NCI-H2081 (cell line): Measurements from ENCODE around the gene PHF5A.

Experiments used
- DNase-seq, 2 experiments: peaks; one replicate each; lab custom pipeline; 2025; lab: John Stamatoyannopoulos, UW

PHF5A gene

DNA sequence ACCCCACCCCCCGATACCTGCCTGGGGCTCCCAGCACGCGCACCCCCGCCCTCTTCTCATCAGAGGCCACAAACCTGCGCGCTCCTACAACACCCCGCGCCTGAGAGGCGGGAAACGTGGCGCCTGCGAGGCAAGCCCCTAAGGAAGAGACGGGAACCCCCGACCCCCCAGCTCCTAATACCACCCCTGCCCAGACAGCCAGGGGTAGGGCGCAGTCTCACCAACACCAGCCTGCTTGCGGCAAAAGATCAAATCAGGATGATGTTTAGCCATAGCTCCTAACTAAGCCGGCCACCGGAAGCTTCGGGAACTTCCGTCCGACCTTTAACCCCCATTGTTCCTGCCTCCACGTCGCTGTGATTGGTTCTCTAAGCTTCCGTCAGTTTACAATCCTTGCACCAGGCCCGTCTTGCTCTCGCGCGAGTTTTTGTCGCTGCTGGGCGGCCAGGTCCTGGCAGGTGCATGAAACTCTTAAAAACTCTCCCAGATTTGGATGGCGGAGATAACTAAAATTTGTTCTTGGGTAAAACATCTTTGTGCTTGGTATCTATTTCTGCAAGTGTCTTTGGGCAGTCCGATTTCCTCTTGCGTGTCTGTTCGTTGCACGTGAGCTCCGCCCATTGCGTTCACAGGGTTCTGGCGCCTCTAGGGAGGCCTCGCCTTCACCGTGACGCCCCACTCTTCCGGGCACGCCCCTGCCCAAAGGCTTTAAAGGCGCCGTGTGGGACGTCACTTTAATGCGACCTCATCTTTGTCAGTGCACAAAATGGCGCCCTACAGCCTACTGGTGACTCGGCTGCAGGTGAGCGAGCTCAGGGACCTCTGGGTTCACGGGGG lies at the start of gene PHF5A, which contains the start of gene ACO2:
TSS of gene PHF5A (minus strand) at position 312 of the 837 bp plus-strand sequence. CDS start at position 273, 39 bp downstream.
TSS of gene ACO2 (plus strand) at position 737 of the 837 bp plus-strand sequence. CDS start at position 767, 30 bp downstream.
- DNase-seq = peak; percentile 91 to 95

DNA sequence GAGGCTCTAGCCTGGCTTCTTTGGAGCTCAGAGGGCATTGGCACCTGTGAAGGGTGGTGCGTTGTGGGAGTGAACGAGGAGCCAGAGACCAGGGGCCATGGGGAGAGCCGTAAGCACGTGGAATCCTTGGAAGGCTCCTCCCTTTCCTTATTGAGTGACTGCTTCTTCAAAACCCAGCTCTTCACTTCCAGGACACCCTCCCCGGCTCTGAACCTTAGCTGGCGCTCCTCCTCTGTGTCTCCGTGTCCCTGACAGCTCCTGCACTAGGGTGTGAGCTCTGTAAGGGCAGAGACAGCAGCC lies 49.5 kb upstream of the PHF5A start:
- DNase-seq = no peak

DNA sequence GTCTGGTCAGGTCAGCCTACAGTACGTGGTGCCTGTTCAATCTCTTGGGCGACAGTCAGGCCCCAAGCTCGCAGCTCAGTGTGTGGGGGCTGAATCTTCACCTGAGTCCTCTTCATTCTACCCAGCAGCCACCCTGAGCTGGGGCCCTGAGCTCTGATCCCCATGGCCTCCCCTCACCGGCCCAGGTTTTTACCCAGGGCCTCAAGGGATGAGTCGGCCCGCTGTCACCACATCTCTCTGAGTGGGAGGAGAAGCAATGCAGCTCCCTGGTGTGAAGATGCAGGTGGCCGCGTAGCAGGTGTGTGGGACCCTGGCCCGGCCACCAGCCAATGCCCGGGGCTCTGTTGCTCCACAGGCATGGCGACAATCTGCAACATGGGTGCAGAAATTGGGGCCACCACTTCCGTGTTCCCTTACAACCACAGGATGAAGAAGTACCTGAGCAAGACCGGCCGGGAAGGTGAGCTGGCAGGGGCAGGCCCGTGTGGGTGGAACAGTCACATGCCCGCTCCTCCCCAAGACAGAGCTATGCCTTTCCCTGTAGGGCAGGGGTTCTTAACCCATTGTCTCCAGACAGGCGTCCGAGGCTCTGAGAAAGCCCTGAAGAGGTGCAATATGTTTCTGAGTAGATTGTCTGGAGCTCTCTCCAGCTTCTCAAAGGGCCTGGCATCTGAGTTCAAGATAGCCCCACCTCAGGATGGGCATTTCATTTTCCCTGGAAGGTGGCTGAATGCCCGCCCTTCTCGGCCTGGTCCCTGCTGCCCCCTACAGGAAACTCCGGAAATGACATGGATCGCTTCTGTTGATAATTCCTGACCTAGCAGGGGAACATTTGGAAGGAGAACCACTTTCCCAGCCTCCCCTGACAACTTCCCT lies 48.9 kb upstream of the PHF5A start:
- peak in 1 of 2 experiments; percentile 42 for DNase-seq

- DNase-seq = no peak
These were observed 48.0 kb upstream of the PHF5A start for GRCh38 chr22:41516462-41516861.

GRCh38 chr22:41513391-41513790 lies 44.9 kb upstream of the PHF5A start:
- no peak for DNase-seq

DNA sequence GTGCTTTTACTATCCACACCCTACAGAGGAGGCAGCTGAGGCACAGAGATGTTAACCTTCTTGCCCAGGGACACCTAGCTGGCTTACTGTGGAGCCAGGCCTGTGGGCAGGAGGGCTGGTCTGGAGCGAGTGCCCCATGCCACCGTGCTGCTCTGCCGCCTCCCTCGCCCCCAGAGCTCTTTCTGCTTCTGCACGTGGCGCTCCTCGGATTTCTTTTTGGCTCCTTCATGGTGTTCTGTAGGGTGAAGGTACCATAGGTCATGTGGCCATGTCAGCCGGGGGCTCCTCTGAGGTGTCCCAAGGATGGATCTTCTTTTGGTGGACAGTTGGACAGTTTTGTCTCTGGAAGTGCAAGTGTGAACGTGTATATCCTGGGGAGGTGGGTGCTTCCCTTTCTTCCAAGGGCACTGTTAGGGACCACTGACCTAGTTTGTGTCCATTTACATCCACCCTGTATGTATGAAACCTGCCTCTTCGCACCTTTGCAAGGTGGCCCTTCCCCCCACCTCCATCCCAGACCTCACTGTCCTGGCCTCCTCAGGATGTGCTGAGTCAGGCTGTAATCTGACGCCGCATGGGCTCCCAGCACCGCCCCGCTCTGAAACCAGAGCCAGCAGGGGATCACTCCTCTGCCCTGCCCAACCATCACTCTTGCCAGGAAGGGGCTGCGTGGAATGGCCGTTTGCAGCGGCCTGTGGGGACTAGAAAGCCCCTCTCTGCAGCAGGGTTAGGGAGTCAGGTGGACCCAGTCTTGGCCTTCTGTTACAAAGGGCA lies 44.1 kb upstream of the PHF5A start:
- DNase-seq = no peak

GRCh38 chr22:41511521-41511968 lies 43.1 kb upstream of the PHF5A start:
- no peak for DNase-seq

- no peak for DNase-seq
These were observed 40.3 kb upstream of the PHF5A start for GRCh38 chr22:41508770-41509170.

DNA sequence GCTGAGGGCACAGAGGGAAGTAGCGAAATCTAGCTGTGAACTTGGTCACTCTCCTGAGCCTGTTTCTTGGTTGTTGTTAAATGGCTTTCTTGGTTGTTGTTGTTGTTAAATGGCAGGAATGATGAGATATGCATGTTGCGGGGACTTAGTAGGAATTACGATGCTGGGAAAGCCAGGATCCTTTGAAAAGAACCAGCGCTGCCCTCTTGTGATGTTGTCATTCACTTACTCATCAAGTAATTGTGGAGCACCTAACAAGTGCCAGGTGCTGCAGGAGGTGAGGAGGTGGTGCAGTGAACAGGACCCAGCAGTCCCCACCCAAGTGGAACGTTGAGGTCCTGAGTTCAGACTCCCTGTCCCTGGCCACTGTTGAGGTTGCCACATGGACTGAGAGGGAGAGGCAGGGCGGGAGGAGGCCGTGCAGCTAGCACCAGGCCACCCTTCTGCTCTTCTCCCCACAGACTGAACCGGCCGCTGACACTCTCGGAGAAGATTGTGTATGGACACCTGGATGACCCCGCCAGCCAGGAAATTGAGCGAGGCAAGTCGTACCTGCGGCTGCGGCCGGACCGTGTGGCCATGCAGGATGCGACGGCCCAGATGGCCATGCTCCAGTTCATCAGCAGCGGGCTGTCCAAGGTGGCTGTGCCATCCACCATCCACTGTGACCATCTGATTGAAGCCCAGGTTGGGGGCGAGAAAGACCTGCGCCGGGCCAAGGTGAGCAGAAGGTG lies 39.0 kb upstream of the PHF5A start:
- DNase-seq = no peak

DNA sequence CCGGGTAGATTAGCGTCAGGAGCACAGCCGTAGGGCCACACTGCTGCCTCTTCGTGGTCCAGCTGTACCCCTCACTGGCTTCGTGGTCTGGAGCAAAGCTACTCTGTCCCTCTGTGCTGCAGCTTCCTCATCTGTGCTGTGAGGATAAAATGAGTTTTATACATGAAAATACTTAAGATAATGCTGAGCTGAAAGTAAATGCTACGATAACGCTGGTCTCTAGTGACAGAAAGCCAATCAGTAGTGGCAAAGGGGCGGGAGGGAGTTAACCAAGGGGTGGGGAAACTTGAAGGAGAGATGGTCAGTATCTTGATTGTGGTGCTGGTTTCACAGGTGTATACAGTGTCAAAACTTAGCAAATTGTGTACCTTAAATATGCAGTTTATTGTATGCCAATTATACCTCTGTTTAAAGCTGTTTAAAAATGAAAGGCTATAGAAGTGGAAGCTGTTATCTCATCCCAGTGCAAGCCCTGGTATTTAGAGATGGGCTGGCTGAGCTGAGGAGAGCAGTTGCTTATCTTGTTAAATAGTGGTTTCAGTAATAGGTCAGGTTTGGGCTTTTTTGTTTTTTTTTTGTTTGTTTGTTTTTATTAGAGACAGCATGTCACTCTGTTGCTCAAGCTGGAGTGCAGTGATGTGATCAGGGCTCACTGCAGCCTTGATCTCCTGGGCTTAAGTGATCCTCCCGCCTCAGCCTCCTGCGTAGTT lies 37.2 kb upstream of the PHF5A start:
- no peak for DNase-seq

GRCh38 chr22:41504816-41505215 lies 36.3 kb upstream of the PHF5A start:
- DNase-seq = no peak

- DNase-seq = no peak
These were observed 35.9 kb upstream of the PHF5A start for GRCh38 chr22:41504397-41504796.

DNA sequence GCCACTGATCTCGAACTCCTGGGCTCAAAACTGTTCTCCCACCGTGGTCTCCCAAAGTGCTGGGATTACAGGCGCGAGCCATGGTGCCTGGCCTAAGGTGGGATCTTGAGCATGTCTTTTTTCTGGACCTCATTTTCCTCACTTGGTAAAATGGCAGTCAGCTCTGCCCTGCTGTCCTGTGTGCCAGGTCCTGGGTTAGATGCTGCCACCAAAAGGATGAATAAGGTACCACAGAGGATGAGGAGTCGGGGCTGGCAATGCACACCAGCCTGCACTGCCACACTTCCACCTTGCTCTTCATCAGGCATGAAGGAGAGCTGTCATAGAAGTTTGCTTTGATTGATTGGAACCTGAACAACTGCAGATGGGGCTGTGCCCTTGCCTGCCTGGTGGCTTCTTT lies 32.7 kb upstream of the PHF5A start:
- no peak for DNase-seq

- no peak for DNase-seq
These were observed 31.8 kb upstream of the PHF5A start for GRCh38 chr22:41500303-41500702.

DNA sequence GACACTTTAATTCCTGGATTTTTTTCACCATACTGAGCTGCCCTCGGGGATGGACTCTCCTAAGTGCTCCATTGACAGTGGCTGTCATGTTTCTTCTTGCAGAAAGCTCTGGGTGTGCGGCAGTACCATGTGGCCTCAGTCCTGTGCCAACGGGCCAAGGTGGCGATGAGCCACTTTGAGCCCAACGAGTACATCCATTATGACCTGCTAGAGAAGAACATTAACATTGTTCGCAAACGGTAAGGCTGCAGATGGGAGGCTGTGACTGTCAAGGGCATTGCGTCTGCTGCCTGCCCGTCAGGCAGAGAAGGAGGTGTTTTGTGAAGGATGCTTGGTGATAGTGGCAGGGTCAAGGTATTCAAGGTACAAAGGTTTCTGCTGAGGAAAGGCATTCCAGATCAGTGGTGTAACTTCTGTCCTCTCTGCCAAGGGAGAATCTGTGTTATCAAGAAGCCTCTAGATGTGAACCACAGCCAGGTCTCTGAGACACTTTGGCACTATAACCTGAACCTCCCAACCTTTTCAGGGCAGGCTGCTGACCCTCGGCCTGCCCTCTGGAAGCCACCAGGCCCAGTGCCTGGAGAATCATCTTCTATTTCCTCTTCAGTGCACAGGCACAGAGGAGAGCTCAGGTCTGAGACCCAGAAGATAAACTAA lies 31.3 kb upstream of the PHF5A start:
- DNase-seq = no peak

- DNase-seq = no peak
These were observed 29.9 kb upstream of the PHF5A start for GRCh38 chr22:41498303-41498835.

DNA sequence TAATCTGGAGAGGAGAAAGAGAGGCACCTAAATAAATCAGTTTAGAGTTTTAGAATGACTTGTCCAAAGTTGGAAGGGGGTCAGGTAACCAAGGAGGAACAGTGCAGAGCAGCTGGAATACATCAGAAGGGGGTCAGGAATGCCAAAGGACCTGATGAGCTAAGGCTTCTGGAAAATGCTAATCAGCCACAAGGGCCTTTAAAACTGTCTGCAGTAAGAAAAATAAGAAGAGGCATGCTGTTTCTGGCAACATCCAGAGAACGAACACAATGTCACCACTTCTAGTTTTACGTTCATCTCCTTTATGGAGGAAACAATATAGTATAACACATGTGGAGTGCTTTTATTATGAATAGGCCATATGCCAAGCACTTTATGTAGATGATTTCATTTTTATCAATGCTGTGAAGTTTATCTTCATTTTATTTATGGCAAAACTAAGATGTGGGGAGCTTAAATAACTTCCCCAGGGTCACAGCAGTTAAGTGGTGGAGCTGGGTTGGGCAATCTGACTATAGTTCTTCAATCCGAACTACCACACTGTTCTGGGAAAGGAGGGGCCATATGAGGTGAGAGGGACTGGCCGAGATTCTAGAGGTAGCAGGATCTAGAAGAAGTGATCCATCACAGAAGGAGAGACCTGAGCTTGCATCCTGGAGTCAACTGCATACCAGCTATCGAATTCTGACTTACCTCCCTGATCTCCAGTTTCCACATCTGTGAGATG lies 23.0 kb upstream of the PHF5A start:
- DNase-seq = no peak

- DNase-seq = no peak
These were observed 20.3 kb upstream of the PHF5A start for GRCh38 chr22:41488596-41489385.

GRCh38 chr22:41488076-41488475 lies 19.6 kb upstream of the PHF5A start:
- DNase-seq = no peak
